HepG2 (cell line): ENCODE results near the gene PPP1R13L. TPM values are rescaled to one million over a fixed set of nuclear protein-coding genes. Genes with fewer than 3 reads are reported as not detected.

Experiments used
- BRCA1 ChIP-seq: sonication (generic); formaldehyde crosslinking; IDR thresholded peaks from 2 replicates; pipeline ENCODE4 v1.4.0; 2020; ENCODE audit warnings: missing genetic modification reagents
- GPBP1L1 ChIP-seq: sonication (generic); formaldehyde crosslinking; IDR thresholded peaks from 2 replicates; pipeline ENCODE4 v1.5.0; 2020; ENCODE audit warnings: mild to moderate bottlenecking, missing genetic modification reagents
- KLF9 ChIP-seq: IDR thresholded peaks from 2 replicates; pipeline ENCODE4 v1.6.1; 2016; ENCODE audit warnings: low read depth
- LCORL ChIP-seq, 2 experiments: fragments of 450-650 bp in 1 of 2; sonication (generic) in 1 of 2; formaldehyde crosslinking in 1 of 2; IDR thresholded peaks; 2 replicates each; pipeline versions ENCODE4 v1.5.0 to v1.6.1; 2017 to 2020; ENCODE audit warnings: antibody characterized with exemption in 1 of 2, missing genetic modification reagents in 1 of 2
- NCOA5 ChIP-seq: sonication (generic); formaldehyde crosslinking; IDR thresholded peaks from 2 replicates; pipeline ENCODE4 v1.4.0; 2020; ENCODE audit warnings: missing genetic modification reagents
- SSRP1 ChIP-seq: IDR thresholded peaks from 2 replicates; pipeline ENCODE4 v1.6.1; 2016; ENCODE audit warnings: control low read depth
- ZFX ChIP-seq: sonication (generic); formaldehyde crosslinking; IDR thresholded peaks from 2 replicates; pipeline ENCODE4 v1.4.0; 2020; ENCODE audit warnings: mild to moderate bottlenecking, low read depth, missing genetic modification reagents, moderate library complexity
- ZNF142 ChIP-seq: sonication (generic); formaldehyde crosslinking; IDR thresholded peaks from 2 replicates; pipeline ENCODE4 v1.4.0; 2020; ENCODE audit warnings: missing genetic modification reagents
- ZNF17 ChIP-seq: sonication (generic); formaldehyde crosslinking; IDR thresholded peaks from 2 replicates; pipeline ENCODE4 v1.5.0; 2020; ENCODE audit warnings: mild to moderate bottlenecking, missing genetic modification reagents
- ZNF510 ChIP-seq: sonication (generic); formaldehyde crosslinking; IDR thresholded peaks from 2 replicates; pipeline ENCODE4 v1.4.0; 2020; ENCODE audit warnings: low read depth, mild to moderate bottlenecking, missing genetic modification reagents
- ZNF646 ChIP-seq: sonication (generic); formaldehyde crosslinking; IDR thresholded peaks from 2 replicates; pipeline ENCODE4 v1.9.0; 2021; ENCODE audit warnings: mild to moderate bottlenecking, missing genetic modification reagents
- polyA plus RNA-seq, 8 experiments: library from polyadenylated mRNA; depleted of rRNA in 3 of 8; stranded (reverse) in 7 of 8; unstranded in 1 of 8; fragments of >200 nt; fragmentation: Illumina TruSeq in 4 of 8; extraction: Trizol in 4 of 8; gene quantifications; 2 replicates each; pipeline versions ENCODE4 v1.2.1 to v1.2.3, GENCODE V29; 2011 to 2016; ENCODE audit warnings: low read depth in 4 of 8, missing spikeins in 1 of 8, mixed read lengths in 1 of 8; ENCODE audit not compliant: insufficient read depth in 1 of 8
- total RNA-seq, 5 experiments: library from RNA; depleted of rRNA; stranded (reverse); fragments of >200 nt; fragmentation: Illumina TruSeq; extraction: Trizol; gene quantifications; 2 replicates each; pipeline ENCODE4 v1.2.3, GENCODE V29; 2016; ENCODE audit warnings: low read depth in 1 of 5
- TF ChIP-seq, protein P1 (sequence below): sonication (generic); formaldehyde crosslinking; IDR thresholded peaks from 2 replicates; pipeline ENCODE4 v1.5.0; 2020; ENCODE audit warnings: mild to moderate bottlenecking, missing genetic modification reagents, moderate library complexity

PPP1R13L gene
- total and polyA plus RNA-seq, 2 of the 13 experiments (the other 11 are each of a cell fraction or from before 2014, with no cell fraction given): 1.3 to 6.6 TPM

DNA sequence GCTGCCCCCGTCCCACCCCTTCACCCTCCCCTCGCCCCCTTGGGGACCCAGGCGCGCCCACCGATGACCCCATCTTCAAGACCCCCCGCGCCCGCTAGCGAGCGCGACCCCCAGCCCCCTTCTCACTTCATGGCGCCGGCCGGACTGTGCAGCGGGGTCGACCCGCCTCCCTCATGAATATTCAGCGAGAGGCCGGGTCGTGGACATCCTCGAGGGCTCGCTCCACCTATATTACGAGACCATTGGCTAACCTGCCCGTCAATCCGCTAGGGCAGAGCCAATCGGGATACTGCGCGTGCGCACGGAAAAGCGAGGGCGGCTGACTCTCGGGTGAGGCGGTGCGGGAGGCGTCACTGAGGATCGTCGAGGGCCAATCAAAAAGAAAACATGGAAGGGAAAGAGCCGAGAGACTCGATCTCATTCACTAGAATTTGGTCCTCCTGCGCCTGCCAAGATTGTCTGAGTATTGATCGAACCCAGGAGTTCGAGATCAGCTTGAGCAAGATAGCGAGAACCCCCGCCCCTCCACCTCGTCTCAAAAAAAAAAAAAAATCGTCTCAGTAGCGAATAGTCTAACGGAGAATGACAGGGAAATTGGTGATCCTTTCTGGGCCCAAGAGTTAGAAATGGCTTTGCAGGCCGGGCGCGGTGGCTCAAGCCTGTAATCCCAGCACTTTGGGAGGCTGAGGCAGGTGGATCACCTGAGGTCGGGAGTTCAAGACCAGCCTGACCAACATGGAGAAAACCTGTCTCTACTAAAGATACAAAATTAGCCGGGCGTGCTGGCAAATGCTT lies 34.3 kb downstream of the PPP1R13L start, which contains the start of gene ERCC2 (continued):
- no peak for TF ChIP-seq BRCA1
- no peak for TF ChIP-seq ZNF646 (CRISPR knock-in tag)
- TF ChIP-seq, protein P1, sequence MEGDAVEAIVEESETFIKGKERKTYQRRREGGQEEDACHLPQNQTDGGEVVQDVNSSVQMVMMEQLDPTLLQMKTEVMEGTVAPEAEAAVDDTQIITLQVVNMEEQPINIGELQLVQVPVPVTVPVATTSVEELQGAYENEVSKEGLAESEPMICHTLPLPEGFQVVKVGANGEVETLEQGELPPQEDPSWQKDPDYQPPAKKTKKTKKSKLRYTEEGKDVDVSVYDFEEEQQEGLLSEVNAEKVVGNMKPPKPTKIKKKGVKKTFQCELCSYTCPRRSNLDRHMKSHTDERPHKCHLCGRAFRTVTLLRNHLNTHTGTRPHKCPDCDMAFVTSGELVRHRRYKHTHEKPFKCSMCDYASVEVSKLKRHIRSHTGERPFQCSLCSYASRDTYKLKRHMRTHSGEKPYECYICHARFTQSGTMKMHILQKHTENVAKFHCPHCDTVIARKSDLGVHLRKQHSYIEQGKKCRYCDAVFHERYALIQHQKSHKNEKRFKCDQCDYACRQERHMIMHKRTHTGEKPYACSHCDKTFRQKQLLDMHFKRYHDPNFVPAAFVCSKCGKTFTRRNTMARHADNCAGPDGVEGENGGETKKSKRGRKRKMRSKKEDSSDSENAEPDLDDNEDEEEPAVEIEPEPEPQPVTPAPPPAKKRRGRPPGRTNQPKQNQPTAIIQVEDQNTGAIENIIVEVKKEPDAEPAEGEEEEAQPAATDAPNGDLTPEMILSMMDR (CRISPR knock-in tag): no peak
- no peak for TF ChIP-seq NCOA5 (CRISPR knock-in tag)
- TF ChIP-seq ZNF510 (CRISPR knock-in tag): no peak
- TF ChIP-seq KLF9 (CRISPR knock-in tag): no peak
- TF ChIP-seq SSRP1 (CRISPR knock-in tag): no peak
- TF ChIP-seq ZNF142 (CRISPR knock-in tag): no peak
- no peak for TF ChIP-seq GPBP1L1 (CRISPR knock-in tag)
- no peak for TF ChIP-seq LCORL (IDR thresholded peaks at IDR 0.05)
- no peak for TF ChIP-seq LCORL (CRISPR knock-in tag; IDR thresholded peaks at IDR 0.05)
- TF ChIP-seq ZFX: peak; percentile 69
- TF ChIP-seq ZNF17: no peak
